ENCODE measurements around the gene PKHD1.

Gene PKHD1

DNA sequence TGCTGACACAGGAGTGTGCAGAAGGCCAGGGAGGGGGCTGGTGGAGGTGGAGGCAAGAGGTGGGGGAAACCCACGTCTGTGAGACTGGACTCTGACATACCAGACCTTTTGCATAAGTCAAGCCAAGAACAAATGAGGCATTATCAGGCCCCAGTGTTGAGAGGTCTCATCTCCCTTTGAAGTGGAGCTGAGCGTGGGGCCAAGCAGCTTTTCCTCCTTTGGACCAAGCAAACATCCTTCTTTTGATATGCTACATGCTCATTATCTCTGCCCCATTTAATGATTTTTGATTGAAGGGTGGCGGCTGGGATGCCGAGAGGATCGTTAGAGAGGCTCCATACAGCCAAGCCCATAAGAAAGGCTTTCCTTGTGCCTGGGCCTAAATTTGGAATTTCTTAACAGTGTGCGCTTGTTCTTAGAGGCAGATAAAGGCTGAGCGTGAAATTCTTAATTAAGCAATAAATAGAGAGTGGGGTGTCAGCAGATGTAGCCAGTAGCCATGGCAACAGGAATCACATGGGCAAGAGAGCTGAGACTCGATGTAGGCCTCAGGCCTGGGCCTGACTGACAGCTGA is 244.5 kb downstream of the PKHD1 start:
- DNase-seq: no peak

GRCh38 chr6:51842061-51842803 is 245.2 kb downstream of the PKHD1 start:
- DNase-seq: no peak

DNA sequence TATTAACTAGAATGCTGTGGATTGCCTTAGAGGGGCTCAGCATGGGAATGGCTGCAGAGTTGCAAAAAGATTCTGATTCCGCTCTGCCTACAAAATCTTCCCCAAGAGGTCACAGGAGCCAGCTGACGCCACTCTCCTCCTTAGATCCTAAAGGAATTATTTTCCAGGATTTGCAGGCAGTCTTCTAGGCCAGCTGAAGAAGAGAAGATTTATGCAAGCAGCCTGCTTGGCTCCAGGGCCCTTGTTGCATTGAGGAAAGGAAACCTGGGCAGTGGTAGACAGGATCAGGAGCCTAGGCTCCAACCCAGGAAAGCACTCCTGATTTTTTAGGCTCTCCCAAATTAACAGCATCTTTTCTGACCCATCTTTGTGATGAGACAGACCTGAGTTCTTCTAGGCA is 245.8 kb downstream of the PKHD1 start:
- no peak for DNase-seq

GRCh38 chr6:51839726-51840374 is 247.6 kb downstream of the PKHD1 start:
- no peak for DNase-seq

DNA sequence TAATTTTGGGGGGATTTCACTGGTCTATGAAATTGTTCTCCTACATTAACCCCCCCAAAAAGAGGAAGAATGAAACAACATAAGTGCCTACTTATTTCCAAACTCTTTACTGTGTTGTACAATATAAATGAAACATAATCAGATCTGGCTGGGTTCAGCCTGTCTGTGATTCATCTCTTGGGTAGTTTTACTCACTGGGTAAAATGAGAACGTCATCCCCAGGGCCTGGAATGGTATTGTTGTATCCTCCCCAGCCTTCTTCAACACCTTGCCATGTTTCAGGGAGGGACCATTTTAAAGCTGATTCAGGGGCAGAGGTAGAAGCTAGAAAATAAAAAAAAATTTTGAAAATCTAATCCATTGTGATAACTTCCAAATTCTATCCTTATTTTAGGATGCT is 256.7 kb downstream of the PKHD1 start:
- DNase-seq: no peak

GRCh38 chr6:51827580-51827979 is 259.8 kb downstream of the PKHD1 start:
- no peak for DNase-seq

DNA sequence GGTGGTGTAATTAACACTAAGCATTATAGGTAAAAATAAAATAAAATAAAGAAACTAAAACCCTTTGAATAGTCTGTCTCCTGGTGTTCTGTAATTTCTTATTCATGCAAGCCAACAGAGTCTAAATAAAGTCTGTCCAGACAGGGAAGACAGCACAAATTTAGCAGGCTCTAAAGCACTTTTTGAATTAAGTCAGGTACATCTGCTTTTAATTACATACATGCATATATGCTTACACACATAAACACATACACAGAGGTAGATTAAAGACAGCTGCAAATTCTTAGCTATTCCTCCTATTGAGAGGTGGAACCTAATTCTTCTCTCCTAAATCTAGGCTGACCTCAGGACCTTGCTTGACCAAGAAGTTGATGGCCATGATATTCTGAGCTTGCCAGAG is 262.5 kb downstream of the PKHD1 start:
- DNase-seq: no peak

DNA sequence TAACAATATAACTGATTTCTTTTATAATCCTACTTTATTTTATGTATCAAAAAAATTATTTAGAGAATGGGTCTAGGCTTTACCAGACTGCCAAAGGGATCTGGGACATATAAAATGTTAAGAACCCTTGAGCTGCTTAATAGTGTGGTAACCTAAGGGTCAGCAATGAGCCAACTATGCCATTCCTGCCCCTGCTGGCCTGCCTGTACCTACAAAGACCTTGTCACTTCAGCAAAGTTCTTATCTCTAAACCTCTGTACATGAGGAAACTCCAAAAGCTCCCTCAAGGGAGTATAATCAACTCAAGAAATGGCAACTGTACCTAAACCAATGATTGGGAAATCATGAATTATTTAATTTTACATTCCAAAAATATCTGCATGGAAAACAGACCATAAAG is 266.9 kb downstream of the PKHD1 start:
- DNase-seq: no peak

DNA sequence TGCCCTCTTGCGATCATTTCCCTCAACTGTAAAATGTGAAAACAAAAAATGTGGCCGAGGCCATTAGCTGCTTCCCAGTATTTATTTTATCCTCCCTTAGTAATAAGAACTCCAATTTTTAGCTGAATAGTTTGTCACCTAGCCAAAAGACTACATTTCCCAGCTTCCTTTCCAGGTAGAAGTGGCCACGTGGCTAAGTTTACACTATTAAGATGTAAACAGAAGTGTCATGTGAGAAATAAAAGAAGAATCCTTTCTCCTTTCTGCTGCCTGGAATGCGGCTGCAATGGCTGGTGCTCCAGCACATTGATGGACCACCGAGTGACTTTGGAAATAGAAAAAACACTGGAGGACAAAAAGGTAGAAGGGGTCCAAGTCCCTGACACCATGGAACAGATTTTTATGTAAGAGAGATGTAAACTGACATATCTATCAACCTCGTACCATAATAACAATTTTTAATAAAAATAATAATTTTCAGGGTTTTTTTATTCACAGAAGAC is 268.8 kb downstream of the PKHD1 start:
- DNase-seq: no peak

GRCh38 chr6:51817832-51818231 is 269.6 kb downstream of the PKHD1 start:
- no peak for DNase-seq

DNA sequence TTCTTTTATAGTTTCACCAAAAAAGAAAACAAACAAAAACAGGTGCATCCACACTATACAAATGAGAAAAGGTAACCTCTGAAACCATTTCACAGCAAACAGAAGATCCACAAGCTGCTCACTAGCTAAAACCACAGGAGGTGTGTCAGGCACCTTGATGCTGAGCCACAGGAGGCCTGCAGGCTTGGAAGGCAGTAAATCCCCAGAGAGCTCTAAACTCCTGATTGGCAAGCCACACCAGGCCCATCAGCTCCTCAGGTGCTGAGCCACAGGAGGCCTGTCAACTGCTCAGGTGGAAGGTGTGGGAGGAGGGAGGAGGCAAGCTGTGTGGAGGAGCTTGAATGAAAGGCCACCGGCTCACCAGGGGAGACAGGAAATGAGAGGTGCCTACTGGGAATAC is 273.0 kb downstream of the PKHD1 start:
- DNase-seq: no peak

DNA sequence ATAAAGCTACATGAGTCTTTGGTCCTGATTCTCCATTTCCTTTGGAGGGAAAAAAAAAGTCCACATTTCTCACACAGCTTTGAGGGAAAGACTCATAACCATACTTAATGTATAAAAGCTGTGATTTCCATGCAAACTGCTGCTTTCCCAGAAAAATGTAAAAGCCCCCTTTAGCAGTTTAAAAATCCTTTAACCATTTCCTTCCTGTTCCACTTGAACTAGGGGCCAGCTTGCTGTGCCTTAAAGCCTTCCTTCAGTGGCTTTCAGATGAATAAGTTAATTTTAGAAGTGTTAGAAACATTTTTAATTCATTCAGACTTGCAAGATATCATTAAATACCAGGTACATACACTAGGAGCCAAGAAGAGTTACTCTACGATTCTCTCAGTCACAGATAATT is 273.5 kb downstream of the PKHD1 start:
- DNase-seq: no peak

GRCh38 chr6:51812231-51812630 is 275.2 kb downstream of the PKHD1 start:
- DNase-seq: no peak

DNA sequence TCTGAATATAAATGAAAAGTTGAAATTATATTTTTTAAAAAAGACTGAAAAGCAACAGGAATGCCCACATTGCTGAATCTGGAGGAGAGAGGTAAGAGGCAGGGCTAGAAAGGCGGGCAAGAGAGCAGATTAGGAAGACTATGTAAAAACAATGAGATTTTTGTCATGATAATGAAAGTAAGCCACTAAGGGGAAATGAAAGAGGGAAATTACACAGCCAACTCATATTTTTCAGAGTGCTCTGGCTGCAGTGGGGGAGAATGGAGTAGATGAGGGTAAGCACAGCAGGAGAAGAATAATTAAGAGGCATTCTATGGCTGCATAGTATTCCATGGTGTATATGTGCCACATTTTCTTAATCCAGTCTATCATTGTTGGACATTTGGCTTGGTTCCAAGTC is 281.9 kb downstream of the PKHD1 start:
- no peak for DNase-seq

DNA sequence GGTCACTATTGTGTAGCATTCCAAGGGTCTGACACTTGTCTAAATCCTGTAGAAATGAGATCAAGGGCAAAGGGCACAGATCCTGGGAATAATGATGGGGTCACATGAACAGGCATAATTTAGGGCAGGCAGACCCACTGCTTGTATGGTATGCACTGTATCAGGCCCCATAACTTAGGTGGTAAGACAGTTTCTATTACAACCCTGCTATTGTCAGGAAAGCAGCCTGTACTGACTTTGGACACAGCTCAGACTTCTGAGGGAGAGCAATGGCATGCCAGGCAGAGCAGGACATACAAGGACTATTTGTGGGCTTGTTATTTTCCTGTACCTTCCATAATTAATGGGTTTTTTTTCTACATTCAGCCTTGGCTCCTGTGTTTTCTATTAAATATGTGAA is 286.8 kb downstream of the PKHD1 start:
- DNase-seq: no peak

DNA sequence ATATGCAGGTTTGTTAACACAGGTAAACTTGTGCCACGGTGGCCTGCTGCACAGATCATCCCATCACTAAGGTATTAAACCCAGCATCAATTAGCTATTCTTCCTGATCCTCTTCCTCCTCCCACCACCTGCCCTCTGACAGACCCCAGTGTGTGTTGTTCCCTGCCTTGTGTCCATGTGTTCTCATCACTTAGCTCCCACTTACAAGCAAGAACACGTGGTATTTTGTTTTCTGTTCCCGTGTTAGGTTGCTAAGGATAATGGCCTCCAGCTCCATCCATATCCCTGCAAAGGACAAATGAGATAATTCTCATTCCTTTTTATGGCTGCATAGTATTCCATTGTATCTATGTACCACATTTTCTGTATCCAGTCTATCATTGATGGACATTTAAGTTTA is 294.0 kb downstream of the PKHD1 start:
- no peak for DNase-seq

- DNase-seq: no peak
These were observed 295.0 kb downstream of the PKHD1 start for GRCh38 chr6:51792273-51793030.

DNA sequence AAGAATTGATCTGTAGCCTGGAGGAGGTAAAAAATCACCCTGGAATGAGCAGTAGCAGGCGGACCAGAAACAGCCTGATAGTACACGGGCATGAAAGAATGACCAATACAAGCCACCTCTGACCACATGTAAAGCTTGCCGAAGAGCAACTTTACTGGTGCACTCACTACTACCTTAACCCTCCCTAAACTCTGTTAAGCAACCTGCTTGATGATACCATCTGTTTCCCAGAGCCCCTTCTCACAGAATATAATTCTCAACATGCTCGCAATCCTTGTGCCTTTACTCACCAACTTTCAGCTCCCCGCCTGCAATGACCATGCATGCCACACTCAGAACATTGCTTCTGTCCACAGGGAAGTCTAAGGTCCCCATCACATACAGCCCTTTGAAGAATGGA is 296.5 kb downstream of the PKHD1 start:
- no peak for DNase-seq

DNA sequence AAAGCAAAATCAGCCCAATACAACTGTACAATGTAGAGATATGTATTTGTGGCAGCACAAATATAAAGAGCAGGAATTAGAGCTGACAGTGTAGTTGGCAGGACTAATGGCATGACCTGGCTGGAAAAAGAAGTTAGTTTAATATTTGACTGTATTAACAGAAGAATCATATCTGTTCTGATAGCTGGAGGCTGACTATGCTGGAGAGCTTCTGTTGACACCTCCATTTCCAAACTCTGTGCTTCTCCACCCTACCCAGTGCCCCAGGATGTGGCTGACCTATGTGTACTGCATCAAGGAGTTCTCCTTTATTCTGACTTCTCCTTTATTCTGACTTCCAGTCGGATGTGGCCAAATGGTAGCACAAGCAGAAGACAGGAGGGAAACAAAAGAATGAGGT is 299.3 kb downstream of the PKHD1 start:
- no peak for DNase-seq

DNA sequence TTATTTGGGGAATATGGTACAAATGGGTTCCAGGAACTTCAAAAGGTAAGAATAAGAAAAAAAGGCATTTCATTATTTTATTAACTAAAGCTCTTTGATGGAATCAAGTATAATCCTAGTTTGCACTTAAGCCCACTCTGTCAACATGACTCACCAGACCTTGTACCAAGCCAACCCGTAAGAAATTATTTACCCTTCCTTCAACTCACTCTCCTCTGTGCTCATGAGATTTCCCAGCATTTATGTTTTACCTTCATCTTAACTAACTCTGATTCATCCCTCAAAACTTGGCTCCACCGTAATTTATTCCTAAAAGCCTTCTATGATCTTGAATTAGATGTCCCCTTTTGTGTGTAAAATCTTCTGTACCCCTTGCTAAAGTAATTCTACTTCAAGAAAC is 308.7 kb downstream of the PKHD1 start:
- no peak for DNase-seq

DNA sequence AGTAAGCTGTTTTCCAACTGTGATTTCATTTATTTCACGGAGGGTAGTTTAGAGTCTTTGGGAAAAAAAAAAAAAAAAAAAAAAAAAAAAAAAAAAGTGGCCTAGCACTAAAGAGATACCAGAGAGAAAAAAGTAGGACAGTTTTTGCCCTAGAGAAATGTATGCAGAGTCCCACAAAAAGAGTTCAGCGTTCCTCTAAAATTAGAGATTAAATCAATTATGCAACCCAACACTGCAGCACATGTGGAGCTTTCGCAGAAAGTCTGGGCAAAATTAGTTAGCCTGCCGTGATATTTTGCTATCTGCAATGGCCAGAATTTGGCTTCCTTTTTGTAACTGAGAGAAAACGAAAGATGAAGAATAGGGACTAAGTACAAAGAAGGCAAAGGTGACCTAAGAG is 309.8 kb downstream of the PKHD1 start:
- DNase-seq: no peak

DNA sequence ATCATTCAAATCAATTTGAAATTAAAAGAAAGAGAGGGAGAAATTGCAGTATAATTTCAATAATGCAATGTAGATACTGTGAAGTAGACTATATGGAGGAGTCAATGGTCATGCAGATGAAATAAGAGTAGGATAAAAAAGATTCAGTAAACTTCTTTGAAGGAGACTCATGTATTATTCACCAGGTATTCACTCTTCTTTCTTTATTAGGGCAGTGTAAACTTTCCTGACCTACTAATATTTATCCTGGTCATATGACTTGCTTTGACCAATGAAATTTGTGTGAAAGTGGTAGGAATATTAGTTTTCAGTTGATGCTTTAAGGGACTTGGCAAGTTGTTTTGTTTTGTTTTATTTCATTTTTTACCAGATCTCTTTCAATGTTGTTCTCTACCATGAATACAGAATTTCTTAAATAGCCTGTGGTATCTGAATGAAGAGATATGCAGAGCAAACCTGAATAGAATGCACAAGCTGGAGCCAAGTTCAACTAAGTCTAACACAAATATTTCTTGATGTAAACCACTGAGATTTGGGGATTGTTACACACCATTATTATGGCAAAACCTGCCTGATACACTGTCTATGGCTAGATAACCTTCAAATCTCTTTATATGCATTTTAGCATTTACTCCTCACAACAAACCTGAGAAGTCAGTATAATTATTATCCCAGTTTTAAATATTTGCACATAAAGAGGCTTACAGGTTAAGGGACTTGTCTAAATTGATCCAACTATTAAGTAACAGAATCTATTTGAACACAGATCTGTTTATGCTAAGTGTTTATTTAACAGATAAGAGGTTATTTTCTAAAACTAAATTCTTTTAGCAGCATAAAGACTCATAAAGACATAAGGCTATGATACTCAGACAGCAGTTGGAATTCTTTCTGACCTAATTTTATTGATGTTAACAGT is 311.2 kb downstream of the PKHD1 start:
- DNase-seq: no peak

DNA sequence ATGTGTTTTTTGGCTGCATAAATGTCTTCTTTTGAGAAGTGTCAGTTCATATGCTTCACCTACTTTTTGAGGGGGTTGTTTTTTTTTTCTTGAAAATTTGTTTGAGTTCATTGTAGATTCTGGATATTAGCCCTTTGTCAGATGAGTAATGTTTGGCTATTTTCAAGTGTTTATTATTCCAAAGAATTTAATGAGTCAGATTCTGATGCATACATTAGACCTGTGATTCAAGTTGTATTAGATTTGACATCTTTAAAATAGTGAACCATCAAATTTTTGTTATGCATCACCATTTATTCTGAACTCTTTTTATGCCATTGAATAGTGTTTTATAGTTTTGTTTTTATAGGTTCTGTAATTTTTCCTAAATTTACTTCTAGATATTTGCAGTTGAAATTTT is 319.3 kb downstream of the PKHD1 start:
- no peak for DNase-seq

Measured in NCI-H1092 treated with DMSO at 0.1 percent for 48 hours (cell line).